ENCODE measurements around the gene SS18L1.
A peak's percentile ranks its signal among the peaks of the same experiment; 100 is the strongest.
"Not testable (repeated sequence)": the region's sequence is repeated elsewhere in the genome, so short reads cannot be mapped to it uniquely, and the experiment has no call there.

The SS18L1 gene

DNA sequence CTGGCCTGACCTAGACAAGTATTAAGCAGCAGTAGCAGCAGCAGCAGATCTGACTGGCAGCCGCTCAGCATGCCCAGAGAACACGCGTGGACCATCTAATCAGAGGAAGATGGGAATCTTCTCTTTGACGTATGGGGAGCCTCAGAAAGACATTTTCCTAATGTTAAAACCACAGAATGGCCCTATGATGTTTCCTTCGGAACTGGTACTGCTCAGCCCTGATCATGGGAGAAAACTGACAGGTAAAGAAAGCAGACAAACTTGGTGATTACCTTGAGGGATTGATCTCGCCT, 6.5 kb upstream of the SS18L1 start:
- DNase-seq (ENCODE audit: low spot score) = no peak

DNA sequence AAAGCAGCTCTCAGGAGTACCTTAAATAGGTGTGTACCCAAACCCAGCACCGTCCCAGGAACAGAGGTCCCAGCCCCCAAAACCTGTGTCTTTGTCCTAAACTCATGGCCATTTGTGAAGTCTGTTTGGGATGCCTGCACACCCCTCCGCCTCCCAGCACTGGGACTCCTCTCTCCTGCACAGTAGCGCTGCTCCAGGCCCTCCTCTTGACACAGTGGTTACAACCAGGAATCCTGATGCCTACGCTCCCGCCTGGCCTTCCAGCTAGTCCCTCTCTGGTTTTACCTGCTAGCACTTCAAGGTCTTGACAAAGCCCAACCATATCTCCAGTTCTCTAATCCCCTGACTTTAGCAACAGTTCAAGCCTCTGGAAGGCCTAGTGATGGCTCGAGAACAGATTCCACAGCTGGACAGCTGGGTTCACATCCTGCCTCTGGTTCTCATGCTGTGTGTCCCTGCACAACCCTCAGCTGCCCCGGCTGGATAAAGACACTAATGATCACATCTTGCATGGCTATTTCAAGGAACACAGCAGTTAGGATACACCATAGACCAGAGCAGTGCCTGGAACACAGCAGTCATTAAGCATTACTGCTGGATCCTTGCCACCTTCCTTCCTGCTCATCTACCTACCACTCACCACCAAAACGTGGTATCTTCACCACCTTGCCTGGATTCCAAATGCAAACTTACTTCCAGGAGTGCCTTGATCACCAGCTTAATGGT, 5.9 kb upstream of the SS18L1 start:
- DNase-seq (ENCODE audit: low spot score) = no peak

DNA sequence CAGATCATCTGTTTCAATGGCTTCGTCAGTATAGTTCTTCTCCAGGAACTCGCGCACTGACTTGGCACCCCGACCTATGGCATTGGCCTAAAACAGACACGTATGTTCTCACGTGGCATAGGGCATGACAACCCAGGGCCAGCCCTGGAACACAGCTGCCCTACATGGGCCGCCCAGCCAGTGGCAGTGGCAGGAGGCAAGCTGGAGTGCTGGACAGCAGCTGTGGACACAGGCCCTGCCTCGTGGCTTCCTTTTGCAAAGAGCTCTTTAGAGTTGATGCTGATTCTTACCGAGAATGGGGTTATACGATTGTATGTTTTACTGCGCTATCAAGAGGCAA, 5.4 kb upstream of the SS18L1 start:
- no peak for DNase-seq (ENCODE audit: low spot score)

DNA sequence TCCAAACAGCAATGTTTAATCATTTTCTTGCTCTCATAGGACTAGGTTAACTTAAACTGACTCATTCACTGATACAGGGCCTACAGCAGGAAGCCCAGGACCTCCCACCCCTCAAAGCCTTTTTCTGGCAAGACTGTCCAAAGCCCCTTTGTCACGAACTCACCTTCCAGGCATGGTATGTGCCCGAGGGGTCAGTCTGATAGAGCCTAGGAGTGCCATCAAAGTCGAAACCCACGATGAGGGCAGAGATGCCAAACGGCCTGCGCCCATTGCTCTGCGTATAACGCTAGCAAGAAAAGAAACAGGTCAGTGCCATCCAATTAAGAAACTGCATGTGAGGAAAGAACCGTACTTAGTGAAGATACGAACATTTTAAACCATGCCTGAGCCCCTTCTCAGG, 4.7 kb upstream of the SS18L1 start:
- no peak for DNase-seq (ENCODE audit: low spot score)

DNA sequence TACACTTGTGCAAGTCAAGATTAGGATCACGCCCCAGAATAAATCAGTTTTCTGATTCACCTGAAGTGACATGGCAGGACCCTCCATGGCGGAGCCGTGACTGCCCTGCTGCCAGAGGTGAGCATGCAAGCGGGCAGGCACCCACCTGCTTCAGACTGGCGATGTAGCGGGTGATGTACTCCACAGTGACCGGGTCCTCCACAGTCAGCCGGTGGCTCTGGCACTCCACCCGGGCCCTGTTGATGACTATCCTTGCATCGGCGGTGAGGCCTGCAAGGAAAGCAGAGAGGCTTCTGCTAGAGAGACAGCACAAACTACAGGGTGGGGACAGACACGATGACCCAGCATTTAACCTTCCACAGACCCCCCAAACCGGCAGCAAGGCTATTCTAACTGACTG, 3.9 kb upstream of the SS18L1 start:
- no peak for DNase-seq (ENCODE audit: low spot score)

DNA sequence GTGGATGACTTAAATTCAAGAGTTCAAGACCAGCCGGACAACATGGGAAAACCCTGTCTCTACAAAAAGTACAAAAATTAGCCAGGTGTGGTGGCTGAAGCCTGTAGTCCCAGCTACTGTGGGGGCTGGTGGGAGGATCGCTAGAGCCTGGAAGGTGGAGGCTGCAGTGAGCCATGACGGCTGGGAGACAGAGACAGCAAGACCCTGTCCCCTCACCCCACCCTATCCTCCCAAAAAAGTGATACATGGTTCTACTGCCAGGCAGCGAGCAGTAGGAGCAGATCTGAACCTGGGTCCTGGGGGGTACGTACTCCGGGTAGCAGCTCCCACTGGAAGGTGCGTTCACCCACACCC, 2.5 kb upstream of the SS18L1 start:
- DNase-seq (ENCODE audit: low spot score) = no peak

DNA sequence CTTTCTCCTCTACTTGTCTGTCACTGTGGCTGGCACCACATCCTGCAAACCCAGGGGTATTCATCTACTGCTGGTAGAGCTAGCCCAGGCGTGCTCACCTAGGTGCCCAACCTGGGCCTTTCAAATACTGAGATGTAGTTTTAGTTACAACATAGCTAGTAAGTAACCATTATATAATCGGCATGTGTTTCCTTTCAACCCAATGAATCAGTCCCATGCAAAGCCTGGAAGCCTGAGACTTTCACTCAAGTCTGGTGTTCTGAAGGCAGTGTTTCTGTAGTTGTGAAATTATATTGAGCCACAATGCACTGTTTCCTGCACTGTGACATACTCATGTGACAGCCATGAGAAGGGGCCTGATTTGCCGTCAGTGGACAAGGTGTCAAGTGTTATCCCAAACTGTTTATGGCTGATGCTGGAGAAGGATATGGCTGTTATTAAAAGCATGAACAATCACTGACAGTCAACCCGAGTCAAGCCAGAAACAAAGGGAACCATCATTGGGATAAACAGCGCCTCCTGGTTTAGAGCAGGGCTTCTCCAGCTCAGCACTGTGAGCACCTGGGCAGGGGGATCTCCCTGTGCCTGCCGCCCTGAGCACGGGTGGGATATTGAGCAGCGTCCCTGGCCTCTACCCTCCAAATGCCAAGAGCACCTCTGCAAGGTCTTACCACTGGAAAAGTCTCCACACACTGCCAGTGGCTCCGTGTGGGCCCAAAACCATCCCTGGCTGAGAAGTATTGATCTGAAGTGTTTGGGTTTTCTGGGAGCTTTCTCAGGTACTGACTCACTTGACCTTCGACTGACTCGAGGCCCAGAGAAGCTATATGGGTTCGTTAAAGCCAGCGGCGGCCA, 1.9 kb upstream of the SS18L1 start:
- peak; percentile 67 for DNase-seq (ENCODE audit: low spot score)

DNA sequence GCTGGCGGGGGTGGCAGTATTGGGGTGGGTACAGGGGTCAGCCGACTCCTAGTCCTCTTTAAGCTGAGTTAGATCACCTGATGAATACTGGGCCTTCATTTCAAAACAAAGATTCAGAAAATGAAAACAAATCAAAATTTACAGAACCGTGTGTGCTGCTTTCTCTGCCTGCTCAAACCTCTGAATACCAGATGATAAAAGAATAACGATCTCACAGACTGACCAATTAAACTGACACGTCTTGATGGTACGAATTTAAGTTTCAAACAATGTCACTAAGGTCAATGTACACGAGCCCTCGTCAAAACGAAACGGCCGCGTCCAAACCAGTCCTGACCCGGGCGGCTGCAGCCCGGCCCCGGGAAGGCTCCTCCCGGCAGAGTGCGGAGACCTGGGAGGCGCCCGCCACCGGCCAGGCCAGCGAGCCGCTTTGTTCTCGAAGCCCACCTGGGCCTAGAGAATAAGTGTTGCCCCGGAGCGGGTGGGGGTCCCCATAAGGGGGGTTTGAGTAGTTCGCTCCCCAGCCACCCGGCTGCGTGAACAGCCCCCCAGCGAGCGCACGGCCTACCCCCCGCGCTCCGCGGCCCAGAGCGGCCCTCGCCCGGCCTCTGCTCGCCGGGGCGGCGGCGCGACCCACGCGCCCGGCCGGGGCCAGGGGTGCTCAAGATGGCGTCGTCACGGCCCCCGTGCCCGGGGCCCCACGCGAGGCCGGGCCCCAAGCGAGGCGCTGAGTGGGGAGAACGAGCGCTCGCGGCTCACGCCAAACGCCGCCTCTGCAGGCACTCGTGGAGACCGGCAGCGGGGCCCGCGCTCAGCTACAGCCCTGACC, 1.1 kb upstream of the SS18L1 start:
- no peak for DNase-seq (ENCODE audit: low spot score)

DNA sequence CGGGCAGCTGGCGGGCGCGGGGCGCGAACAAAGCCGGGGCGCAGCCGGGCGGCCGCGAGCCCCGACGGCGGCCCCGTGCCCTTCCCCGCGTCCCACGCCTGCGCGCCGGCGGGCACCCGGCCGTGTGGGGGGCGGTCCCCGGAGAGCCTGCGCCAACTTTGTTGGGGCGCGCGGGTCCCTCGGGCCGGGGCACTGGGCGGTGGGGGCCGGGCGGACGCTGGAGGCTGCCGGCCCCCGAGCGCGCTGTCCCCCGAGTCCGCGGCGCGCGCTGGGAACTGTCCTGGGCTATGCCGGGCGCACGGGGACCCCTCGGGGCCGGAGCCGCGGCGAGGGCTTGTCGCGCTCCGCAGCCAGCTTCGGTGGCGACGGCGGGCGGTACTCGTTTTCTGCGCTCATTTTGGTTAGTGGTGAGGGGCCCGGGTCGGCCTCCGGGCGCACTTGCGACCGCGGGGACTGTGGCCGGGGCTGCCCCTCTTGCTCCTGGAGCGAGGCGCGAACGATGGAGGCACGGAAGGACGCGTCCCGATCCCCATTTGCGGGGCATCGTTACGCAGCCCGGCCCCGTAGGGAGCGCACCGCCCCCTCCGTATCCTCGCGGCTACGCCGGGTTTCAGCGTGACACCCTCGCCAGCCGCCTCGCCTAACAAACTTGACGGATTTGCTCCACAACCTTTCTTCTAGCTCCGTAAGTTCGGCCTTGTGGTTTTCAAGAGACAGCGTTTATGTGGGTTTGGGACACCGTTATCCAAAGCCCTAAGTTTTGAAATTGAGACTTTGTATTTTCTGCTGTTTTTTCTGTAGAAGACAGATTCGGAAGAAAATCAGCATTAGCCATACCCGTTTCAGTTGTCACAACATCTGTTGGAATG, 622 bp downstream of the SS18L1 start:
- DNase-seq (ENCODE audit: low spot score) = peak; percentile 89

DNA sequence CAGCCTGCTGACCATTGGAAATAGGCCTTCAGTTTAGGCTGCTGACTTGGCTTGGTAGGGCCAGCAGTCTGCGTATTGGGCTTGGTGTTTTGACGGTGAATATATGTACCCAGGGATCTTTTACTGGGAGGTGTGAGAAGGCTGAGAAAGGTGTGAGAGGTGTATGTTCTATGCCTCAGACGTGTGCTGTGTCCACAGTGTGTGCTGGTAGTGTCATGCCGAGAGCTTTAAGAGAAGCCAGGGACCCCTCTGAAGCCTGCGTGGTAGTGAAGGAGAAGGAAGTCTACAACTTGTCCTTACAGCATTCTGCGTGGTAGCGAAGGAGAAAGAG, 2.1 kb downstream of the SS18L1 start:
- no peak for DNase-seq (ENCODE audit: low spot score)

DNA sequence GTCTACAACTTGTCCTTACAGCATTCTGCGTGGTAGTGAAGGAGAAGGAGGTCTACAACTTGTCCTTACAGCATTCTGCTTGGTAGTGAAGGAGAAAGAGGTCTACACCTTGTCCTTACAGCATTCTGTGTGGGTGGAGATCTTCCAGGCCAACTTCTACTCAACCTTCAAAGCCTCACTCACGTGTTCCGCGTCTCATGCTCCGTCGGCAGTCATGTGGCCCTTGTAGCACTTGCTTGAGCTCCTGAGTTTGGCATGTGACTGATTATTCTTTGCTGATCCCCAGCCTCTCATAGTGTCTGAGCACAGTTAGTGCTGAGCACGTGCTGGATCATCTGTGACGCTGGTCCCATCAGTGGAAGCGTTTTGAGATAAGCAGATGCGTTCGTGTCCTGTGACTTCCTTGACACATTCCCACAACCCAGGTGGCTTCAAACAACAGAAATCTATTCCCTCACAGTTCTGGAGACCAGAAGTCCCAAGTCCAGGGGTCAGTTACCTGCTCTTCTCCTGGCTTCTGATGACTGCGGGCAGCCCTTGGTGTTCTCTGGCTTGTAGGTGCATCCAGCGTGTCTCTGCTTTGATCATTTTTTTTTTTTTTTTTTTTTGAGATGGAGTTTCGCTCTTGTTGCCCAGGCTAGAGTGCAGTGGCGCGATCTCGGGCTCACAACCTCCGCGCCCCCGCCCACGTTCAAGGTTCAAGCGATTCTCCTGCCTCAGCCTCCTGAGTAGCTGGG, 2.6 kb downstream of the SS18L1 start:
- DNase-seq (ENCODE audit: low spot score) = no peak

DNA sequence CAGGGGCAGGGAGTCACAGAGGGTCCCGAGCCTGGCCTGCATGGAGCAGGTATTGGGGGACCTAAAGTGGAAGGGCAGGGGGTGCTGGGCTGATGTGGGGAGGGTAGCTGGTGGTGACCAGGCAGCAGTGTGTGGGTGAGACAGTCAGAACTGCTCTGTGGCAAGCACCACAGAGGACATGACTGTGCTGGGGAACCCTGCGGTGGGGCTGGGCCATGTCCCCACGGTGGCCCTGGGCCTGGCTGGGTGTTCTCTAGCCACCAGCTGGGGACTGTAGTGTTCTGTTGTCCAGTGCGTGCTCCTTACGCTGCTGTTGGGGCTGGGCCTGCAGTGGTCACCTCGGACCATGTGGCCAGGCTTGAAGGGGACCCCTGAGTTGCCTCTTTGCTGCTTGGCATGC, 3.6 kb downstream of the SS18L1 start:
- no peak for DNase-seq (ENCODE audit: low spot score)

DNA sequence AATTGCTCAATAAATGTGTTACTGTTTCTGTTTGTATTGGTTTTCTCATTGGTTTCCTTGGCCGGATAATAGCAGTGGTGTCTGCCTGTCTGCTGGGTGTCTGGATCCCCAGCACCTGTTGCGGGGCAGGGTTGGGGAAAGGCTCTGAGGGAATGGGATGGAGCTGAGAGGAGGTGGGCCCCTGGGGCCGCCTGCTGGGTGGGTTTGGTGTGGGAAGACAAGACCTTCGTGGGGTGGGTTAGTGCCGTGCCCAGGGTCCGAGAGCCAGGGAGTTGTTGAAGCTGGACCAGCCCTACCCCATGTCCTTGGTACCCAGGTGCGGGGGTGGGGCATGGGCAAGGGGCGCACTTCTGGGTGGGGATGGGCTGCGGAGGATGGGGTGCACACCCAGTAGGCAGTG, 4.0 kb downstream of the SS18L1 start:
- no peak for DNase-seq (ENCODE audit: low spot score)

DNA sequence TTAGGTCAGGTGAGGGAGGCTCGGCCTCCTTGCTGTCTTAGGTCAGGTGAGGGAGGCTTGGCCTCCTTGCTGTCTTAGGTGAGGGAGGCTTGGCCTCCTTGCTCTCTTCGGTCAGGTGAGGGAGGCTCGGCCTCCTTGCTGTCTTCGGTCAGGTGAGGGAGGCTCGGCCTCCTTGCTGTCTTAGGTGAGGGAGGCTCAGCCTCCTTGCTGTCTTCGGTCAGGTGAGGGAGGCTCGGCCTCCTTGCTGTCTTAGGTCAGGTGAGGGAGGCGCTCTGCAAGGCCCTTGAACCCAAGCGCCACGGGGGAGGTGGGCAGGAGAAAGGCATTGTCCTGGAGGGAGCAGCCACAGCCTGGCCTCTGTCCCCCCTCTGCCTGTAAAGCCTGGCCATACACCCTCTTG, 4.8 kb downstream of the SS18L1 start:
- DNase-seq (ENCODE audit: low spot score) = not testable (repeated sequence)

DNA sequence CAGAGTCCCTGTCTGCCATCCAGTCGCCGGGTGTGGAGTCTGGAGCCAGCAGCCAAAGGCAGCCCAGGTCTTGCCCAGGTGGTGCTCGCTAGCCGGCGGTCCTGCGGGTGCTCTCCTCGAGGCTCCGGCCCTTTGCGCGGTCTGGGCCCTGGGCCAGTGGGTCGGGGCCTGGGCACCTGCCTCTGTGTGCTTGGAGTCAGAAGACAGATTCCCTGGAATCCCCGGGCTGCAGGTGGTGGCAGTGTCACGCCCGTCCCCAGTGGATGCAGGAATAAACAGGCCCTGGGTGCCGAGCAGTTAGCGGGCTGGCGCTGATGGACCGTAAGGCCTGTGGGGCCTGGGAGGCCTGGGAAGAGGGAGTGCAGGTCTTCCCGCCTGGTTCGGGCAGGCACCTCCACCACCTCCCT, 5.3 kb downstream of the SS18L1 start:
- DNase-seq (ENCODE audit: low spot score) = no peak

DNA sequence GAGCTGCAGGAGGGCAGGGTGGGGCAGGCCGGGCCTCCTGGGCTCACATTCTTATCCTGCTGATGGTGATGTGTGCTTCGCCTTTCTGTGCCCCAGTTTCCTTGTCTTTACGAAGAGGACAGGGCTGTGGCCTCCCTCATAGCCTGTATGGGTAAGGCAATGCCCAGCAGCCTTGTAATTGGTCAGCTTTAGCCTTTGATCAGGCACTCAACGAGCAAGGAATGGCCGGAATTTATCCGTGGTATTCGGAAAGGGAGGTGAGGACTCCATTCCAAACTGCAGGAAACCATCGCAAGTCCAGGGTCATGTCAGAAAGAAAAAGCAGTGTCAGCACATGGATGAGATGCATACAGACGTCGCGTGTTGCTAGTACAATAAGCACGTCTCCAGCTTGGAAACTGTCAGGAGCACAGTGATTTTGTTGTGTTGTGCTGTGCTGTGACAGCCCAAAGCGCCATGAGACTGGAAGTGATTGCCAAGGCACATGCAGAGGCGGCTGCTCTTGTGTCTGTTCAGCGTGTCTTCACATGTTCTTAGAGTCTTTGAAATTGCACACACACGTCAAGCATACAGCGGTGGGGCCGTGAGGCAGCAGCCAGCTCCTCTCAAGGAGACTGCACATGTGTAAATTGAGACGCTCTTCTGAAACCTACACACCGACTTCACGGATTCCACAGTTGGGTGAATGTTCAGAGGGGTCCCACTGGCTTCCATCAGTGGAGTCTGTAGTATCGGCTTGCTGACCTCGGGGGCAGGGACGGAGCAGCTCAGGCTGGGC, 6.2 kb downstream of the SS18L1 start:
- DNase-seq (ENCODE audit: low spot score) = no peak

DNA sequence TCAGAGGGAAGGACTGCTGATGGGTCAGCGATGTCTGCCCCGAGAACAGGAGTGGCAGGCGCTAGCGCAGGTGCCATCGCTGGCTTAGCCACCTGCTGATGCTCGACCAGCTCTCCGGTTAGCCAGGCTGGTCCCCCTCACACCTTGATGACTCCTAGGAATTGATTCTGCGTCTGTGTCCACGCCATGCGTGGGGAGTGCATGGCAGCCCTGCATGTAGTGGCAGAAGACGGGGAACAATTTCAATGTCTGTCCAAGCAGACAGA, 6.7 kb downstream of the SS18L1 start:
- DNase-seq (ENCODE audit: low spot score) = no peak

DNA sequence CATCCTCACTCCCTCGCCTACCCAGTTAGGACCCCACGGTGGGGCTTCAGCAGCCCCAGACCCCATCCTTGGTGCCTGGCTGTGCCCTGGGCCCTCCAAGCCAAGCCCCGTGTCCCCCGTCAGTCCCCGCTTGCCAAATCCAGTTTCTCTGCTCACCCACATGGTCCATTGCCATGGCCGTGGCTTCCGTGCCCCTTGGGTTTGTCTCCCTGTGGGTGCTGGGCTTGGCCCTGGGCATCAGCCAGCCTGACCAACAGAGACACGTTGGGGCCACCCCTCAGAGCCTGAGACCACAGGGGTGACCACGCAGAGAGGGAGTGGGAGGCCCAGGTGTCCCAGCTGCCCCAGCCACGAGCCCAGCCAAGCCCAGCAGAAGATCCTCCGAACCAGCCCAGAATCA, 7.7 kb downstream of the SS18L1 start:
- no peak for DNase-seq (ENCODE audit: low spot score)

DNA sequence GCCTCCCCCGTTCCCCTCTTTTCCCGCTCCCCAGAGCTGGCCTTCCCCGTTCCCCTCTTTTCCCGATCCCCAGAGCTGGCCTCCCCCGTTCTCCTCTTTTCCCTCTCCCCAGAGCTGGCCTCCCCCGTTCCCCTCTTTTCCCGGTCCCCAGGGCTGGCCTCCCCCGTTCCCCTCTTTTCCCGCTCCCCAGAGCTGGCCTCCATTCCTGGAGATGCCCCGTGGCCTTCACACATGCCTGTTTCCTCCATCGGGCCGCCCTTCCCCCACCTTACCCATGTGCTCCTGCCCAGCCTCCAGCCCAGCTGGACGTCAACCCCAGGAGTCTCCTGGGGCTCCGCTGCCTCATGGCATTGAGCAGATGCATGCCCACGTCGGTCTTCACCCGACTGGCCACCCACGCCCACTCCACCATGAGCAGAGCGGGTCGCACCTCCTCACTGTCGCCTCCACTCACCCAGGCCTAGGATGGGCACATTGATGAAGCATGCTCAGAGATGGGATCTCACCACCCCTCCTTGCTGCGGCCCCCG, 8.3 kb downstream of the SS18L1 start:
- DNase-seq (ENCODE audit: low spot score) = no peak

DNA sequence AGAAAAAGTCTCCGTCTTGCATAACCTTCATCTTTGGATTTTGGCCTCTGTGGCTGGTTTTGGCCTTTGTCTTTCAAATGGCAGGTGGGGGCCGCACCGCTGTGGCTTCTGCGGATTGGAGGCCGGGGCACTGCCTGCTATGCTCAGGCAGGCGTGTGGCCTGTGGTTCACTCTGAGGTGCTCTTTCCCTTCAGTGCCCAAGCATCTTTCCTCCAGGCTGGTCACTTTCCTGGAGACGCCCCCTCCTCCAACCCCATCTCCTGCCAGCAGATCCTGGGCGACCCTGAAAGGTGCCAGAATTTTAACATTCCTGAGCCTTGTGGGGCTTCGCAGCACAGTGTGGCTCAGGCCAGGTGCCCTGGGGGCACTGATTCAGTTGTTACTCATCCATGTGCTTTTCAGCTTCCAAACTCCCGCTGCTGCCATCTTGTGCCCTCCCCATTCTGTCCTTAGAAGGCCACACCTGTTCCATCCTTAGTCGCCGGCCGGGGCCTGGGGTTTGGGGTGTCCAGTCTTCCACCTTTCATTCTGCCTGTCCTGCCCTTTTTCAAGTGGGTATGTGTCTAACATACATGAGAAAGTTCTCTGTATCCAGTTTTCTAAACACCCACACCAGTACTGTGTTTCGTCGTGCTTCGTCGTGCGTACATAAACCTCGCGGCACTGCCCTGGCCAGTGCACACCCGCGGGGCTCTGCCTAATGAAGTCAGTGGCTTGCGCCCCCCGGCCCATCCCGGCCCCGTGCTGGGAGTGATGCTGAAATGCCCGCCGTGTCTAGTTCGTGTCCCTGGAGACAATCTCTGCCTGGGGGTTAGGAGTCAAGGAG, 12.1 kb downstream of the SS18L1 start:
- no peak for DNase-seq (ENCODE audit: low spot score)

Measured in HuH-7.5 (cell line).